ENCODE data around the gene GRID1.
"Not testable (repeated sequence)": the region's sequence is repeated elsewhere in the genome, so short reads cannot be mapped to it uniquely, and the experiment has no call there.

GRID1 gene

DNA sequence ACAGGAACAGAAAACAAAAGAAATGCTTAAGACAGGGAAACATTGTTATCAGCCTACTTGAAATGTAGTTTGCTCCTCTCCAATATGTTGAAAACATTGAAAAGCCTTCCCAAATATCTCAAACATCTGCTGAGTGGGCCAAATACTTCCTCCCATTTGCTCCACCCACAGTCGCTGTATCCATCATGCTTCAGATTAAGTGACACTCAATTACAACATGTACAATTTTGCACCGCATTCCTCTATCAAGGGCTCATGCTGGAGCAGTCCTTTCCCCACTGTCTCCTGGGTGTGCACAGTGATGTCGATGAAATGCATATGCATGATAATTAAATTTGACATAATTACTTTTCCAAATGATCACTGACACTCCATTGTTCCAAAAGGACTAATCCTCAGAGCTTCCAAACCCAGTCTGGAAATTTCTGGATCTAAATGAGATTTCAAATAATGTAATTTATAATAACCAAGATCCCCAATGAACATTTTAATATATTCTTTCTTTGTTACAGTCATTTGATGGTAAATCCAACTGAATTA, 604.6 kb downstream of the GRID1 start:
- Mint-ChIP-seq H3K36me3 (no peaks in the 10 kb centered on the region), H3K4me1 (no peaks in the 10 kb centered on the region), H3K4me3 (no peak overlapping the region), H3K27me3 (no peaks in the 10 kb centered on the region), H3K9me3 (no peaks in the 10 kb centered on the region), H3K27ac (no peak overlapping the region)
- DNase-seq (no peak), ATAC-seq (replicated peaks) (no peak)

- Mint-ChIP-seq H3K36me3 (no peaks in the 10 kb centered on the region), H3K27me3 (peaks cover 0 to 4% of the 10 kb centered on the region in 2 donors), H3K9me3 (peaks cover 3 to 4% of the 10 kb centered on the region in 2 donors), H3K4me1 (no peaks in the 10 kb centered on the region), H3K27ac (no peak overlapping the region), H3K4me3 (peak overlapping the region; percentile 39 to 49)
- DNase-seq (no peak), ATAC-seq (replicated peaks) (peak in 1 of 2 donors; percentile 53)
These were observed 624.8 kb downstream of the GRID1 start for GRCh38 chr10:85741626-85742300.

GRCh38 chr10:85735997-85736396, 630.6 kb downstream of the GRID1 start:
- H3K27ac Mint-ChIP-seq: no peak overlapping the region
- ATAC-seq (replicated peaks): no peak
- DNase-seq: no peak
- no peaks in the 10 kb centered on the region for H3K4me1 Mint-ChIP-seq
- no peak overlapping the region for H3K4me3 Mint-ChIP-seq
- no peaks in the 10 kb centered on the region for H3K36me3 Mint-ChIP-seq
- H3K9me3 Mint-ChIP-seq: peaks cover 5 to 8% of the 10 kb centered on the region in 2 donors
- H3K27me3 Mint-ChIP-seq: no peaks in the 10 kb centered on the region

DNA sequence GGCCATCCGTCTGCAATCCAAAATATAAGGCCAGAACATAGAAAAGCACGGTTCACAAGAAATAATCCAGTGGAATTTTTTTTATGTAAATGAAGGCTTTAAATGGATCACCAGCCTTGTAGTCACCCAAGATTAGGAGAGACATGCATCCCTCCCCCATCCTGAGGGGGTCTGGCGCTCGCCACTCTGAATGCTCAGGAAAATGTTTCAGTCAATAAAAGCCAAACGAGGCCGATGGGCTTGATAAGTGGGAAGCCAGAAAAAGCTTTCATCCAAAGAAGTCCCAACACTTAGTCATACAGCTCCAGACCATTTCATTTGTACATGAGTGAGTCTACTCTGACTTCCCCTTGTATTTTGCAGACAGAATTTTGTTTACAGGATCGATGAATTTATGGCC, 631.8 kb downstream of the GRID1 start:
- ATAC-seq (replicated peaks): no peak
- H3K27me3 Mint-ChIP-seq: no peaks in the 10 kb centered on the region

DNA sequence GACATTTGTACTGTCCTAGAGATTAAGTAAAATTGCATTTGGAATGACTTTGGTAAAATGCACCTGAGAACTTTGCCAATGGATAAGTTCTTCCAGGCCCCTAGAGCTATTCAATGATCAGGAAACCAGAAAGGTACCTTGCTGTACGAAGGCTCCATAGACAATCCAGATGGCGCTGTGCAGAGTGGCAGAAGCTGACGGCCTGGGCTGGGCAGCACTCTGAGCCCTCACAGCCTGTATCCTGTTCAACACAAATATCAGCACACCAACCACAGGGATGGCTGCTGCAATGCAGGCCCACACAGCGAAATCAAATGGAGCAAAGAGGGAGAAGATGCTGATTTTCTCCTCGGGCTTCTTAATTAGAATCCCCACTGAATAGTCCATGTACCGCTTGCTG, 642.4 kb downstream of the GRID1 start:
- Mint-ChIP-seq H3K9me3 (peaks cover 0 to 2% of the 10 kb centered on the region in 2 donors), H3K4me3 (no peak overlapping the region), H3K27me3 (no peaks in the 10 kb centered on the region), H3K36me3 (no peaks in the 10 kb centered on the region), H3K4me1 (no peaks in the 10 kb centered on the region), H3K27ac (no peak overlapping the region)
- ATAC-seq (replicated peaks): no peak
- DNase-seq: no peak

More for the DNA sequence above, 631.8 kb downstream of the GRID1 start:
- DNase-seq: no peak
- Mint-ChIP-seq H3K9me3 (peaks cover 5 to 8% of the 10 kb centered on the region in 2 donors), H3K4me3 (no peak overlapping the region), H3K36me3 (no peaks in the 10 kb centered on the region), H3K27ac (no peak overlapping the region), H3K4me1 (no peaks in the 10 kb centered on the region)

DNA sequence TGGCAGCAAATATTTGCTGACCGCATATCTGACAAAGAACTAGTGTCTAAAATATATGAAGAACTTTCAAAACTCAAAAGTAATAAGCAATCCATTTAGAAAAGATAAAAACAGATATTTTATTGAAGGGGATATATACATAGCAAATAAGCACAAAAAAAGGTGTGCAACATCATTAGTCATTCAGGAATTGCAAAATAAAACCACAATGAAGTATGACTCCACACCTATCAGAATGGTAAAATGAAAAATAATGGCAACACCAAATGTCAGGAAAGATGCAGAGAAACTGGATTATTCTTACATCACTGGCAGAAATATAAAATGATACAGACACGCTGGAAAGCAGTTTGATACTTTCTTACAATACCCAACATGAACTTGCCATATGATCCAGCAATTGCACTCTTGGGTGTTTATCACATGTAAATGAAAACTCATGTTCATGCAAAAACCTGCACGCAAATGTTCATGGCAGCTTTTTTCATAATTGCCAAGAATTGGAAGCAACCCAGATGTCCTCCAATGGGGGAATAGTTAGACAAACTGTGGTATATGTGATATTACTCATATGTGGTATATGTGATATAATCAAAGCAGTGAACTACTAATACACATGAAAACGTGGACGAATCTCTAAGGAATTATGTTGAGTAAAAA, 645.5 kb downstream of the GRID1 start:
- DNase-seq: no peak
- Mint-ChIP-seq H3K27me3 (no peaks in the 10 kb centered on the region), H3K9me3 (peaks cover 0 to 6% of the 10 kb centered on the region in 2 donors), H3K27ac (no peak overlapping the region), H3K4me3 (no peak overlapping the region), H3K36me3 (no peaks in the 10 kb centered on the region), H3K4me1 (no peaks in the 10 kb centered on the region)
- no peak for ATAC-seq (replicated peaks)

DNA sequence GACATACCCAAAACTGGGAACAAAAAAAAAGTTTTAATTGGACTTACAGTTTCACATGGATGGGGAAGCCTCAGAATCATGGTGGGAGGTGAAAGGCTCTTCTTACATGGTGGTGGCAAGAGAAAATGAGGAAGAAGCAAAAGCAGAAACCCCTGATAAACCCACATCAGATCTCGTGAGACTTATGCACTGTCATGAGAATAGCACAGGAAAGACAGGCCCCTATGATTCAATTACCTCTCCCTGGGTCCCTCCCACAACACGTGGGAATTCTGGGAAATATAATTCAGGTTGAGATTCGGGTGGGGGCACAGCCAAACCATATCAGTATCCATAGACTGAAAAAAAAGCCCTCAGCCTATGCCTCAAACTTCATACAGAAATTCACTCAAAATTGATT, 647.2 kb downstream of the GRID1 start:
- Mint-ChIP-seq H3K4me1 (no peaks in the 10 kb centered on the region), H3K9me3 (peaks cover 0 to 6% of the 10 kb centered on the region in 2 donors), H3K4me3 (no peak overlapping the region), H3K27ac (no peak overlapping the region), H3K36me3 (no peaks in the 10 kb centered on the region), H3K27me3 (no peaks in the 10 kb centered on the region)
- ATAC-seq (replicated peaks): no peak
- DNase-seq: no peak

DNA sequence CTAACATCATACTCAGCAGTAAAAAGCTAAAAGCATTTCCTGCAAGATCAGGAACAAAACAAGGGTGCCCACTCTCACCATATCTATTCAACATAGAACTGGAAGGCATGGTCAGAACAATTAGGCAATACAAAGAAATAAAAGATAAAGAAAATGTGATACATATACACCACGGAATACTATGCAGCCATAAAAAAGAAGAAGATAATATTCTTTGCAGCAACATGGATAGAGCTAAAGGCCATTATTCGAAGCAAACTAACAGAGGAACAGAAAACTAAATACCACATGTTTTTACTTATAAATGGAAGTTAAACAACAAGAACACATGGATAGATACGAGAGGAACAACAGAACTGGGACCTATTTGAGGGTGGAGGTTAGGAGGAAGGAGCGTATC, 652.7 kb downstream of the GRID1 start:
- DNase-seq (no peak), ATAC-seq (replicated peaks) (no peak)
- no peaks in the 10 kb centered on the region for H3K4me1 Mint-ChIP-seq
- H3K4me3 Mint-ChIP-seq: no peak overlapping the region
- no peak overlapping the region for H3K27ac Mint-ChIP-seq
- no peaks in the 10 kb centered on the region for H3K36me3 Mint-ChIP-seq
- no peaks in the 10 kb centered on the region for H3K27me3 Mint-ChIP-seq
- H3K9me3 Mint-ChIP-seq: peaks cover 10 to 16% of the 10 kb centered on the region in 2 donors

- Mint-ChIP-seq H3K36me3 (no peaks in the 10 kb centered on the region), H3K27me3 (no peaks in the 10 kb centered on the region), H3K4me1 (no peaks in the 10 kb centered on the region), H3K27ac (peak overlapping the region; percentile 20), H3K9me3 (peaks cover 0 to 1% of the 10 kb centered on the region in 2 donors), H3K4me3 (no peak overlapping the region)
- DNase-seq (no peak), ATAC-seq (replicated peaks) (no peak)
These were observed 663.8 kb downstream of the GRID1 start for GRCh38 chr10:85702768-85703167.

DNA sequence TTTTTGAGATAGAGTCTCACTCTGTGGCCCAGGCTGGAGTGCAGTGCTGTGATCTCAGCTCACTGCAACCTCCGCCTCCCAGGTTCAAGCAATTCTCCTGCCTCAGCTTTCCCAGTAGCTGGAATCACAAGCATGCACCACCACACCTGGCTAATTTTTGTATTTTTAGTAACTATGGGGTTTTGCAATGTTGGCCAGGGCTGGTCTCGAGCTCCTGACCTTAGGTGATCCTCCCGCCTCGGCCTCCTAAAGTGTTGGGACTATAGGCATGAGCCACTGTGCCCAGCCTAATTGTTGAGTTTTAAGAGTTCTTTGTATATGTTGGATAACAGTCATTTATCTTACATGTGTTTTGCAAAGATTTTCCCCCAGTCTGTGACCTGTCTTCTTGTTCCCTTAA, 667.5 kb downstream of the GRID1 start:
- not testable (repeated sequence) for H3K9me3 Mint-ChIP-seq; H3K36me3 Mint-ChIP-seq; H3K4me1 Mint-ChIP-seq; H3K4me3 Mint-ChIP-seq; ATAC-seq (replicated peaks); DNase-seq; H3K27ac Mint-ChIP-seq; H3K27me3 Mint-ChIP-seq

DNA sequence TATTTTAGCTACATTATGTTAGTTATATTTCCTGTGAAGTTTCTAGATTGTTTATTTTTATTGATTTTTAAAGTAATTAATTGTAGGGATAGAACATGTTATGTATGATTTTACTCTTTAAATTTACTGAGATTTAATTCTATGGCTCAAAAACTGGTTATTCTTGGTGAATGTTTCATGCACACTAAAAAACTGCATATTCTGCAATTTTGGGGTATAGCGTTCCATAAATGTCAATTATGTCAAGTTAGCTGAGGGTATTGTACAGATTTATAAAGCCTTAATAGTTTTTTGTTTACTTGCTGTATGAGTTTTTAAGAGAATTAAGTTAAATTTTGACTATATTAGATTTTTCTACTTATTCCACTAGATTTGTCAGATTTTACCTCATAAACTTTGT, 669.7 kb downstream of the GRID1 start:
- ATAC-seq (replicated peaks) (no peak), DNase-seq (no peak)
- no peaks in the 10 kb centered on the region for H3K4me1 Mint-ChIP-seq
- H3K27me3 Mint-ChIP-seq: no peaks in the 10 kb centered on the region
- H3K9me3 Mint-ChIP-seq: peaks cover 7 to 8% of the 10 kb centered on the region in 2 donors
- H3K4me3 Mint-ChIP-seq: no peak overlapping the region
- no peaks in the 10 kb centered on the region for H3K36me3 Mint-ChIP-seq
- H3K27ac Mint-ChIP-seq: no peak overlapping the region

GRCh38 chr10:85682621-85683020, 684.0 kb downstream of the GRID1 start:
- DNase-seq: no peak
- H3K9me3 Mint-ChIP-seq: peaks cover 0 to under 1% of the 10 kb centered on the region in 2 donors
- H3K27me3 Mint-ChIP-seq: peaks cover 8% of the 10 kb centered on the region in 2 donors
- no peak for ATAC-seq (replicated peaks)
- no peak overlapping the region for H3K27ac Mint-ChIP-seq
- H3K36me3 Mint-ChIP-seq: no peaks in the 10 kb centered on the region
- no peak overlapping the region for H3K4me3 Mint-ChIP-seq
- H3K4me1 Mint-ChIP-seq: no peaks in the 10 kb centered on the region

GRCh38 chr10:85679710-85680109, 686.9 kb downstream of the GRID1 start:
- Mint-ChIP-seq H3K27me3 (peaks cover 5 to 8% of the 10 kb centered on the region in 2 donors), H3K27ac (no peak overlapping the region), H3K9me3 (peaks cover 0 to 3% of the 10 kb centered on the region in 2 donors), H3K4me1 (no peaks in the 10 kb centered on the region), H3K4me3 (no peak overlapping the region), H3K36me3 (no peaks in the 10 kb centered on the region)
- no peak for DNase-seq
- ATAC-seq (replicated peaks): no peak

- Mint-ChIP-seq H3K9me3 (peaks cover 0 to 3% of the 10 kb centered on the region in 2 donors), H3K36me3 (no peaks in the 10 kb centered on the region), H3K27me3 (peaks cover 5 to 8% of the 10 kb centered on the region in 2 donors), H3K4me1 (no peaks in the 10 kb centered on the region), H3K27ac (no peak overlapping the region), H3K4me3 (no peak overlapping the region)
- DNase-seq: no peak
- ATAC-seq (replicated peaks): no peak
These were observed 687.5 kb downstream of the GRID1 start for GRCh38 chr10:85679061-85679460.

- ATAC-seq (replicated peaks) (no peak), DNase-seq (no peak)
- peaks cover 5 to 7% of the 10 kb centered on the region in 2 donors for H3K9me3 Mint-ChIP-seq
These were observed 691.7 kb downstream of the GRID1 start for GRCh38 chr10:85674851-85675250.

More at GRCh38 chr10:85674851-85675250, 691.7 kb downstream of the GRID1 start:
- Mint-ChIP-seq H3K4me3 (no peak overlapping the region), H3K36me3 (no peaks in the 10 kb centered on the region), H3K4me1 (no peaks in the 10 kb centered on the region), H3K27ac (no peak overlapping the region), H3K27me3 (no peaks in the 10 kb centered on the region)
